ENCODE results near the gene LYZL2.
"Not testable (repeated sequence)": the region's sequence is repeated elsewhere in the genome, so short reads cannot be mapped to it uniquely, and the experiment has no call there.

DNA sequence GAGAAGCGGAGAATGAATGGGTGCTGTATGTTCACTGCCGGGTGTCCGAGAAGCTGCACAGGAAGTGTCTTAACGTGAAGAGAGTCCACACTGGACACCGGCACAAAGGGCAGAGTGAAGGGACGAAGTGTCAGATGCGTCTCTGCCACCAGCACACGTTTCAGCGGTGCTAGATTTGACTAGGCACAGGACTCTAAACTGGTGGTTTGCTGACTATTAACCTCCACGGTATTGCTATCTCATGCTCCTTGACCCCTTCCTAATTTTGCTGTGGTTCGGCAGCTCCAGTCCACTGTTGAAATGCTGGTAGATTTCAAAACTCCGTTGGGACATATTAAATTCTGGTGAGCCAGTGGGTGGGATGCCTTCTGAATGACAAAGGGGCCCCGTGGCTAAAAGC lies 13.3 kb upstream of the LYZL2 start:
- not testable (repeated sequence) for TF ChIP-seq POLR2A, POLR2AphosphoS5, TAF1 (IDR thresholded peaks at IDR 0.05; ENCODE audit: low read depth, low read length)

Data from GM12891 (cell line).